ENCODE results near the gene UNC13A.
"Not testable (repeated sequence)": the region's sequence is repeated elsewhere in the genome, so short reads cannot be mapped to it uniquely, and the experiment has no call there.

The UNC13A gene

DNA sequence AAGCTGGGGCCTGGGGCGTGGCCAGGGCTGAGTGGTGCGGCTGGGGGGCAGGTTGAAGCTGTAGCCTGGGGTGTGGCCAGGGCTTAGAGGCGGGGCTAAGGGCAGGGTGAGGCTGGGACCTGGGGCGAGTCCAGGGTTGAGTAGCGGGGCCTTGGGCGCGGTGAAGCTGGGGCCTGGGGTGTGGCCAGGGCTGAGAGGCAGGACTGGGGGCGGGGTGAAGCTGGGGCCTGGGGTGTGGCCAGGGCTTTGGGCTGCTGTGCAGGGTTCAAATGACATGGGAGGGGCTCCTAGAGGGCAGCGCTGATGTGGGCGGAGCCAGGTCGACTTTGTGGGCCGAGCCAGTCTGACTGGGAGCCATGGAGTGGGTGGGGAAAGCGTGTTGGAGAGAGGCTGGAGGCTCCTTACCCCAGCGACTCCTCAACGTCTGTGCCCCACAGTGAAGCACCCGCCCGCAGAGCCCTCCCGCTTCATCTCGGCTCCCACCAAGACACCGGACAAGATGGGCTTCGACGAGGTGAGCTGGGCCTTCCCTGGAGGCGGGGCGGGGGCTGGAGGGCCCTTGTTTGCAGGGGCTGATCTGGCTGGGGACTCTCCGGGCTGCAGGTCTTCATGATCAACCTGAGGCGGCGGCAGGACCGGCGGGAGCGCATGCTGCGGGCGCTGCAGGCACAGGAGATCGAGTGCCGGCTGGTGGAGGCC, 111.2 kb downstream of the UNC13A start:
- CTCF ChIA-PET, result interaction anchor here (0.9 to 6.1 kb wide), 3 partner anchors 29 to 83 kb away, joined by 3 to 58 read pairs (median 6); no protein-coding TSS in a partner anchor
- DNase-seq (ENCODE audit: extremely low spot score), result peak; percentile 19
- TF ChIP-seq, protein P1, sequence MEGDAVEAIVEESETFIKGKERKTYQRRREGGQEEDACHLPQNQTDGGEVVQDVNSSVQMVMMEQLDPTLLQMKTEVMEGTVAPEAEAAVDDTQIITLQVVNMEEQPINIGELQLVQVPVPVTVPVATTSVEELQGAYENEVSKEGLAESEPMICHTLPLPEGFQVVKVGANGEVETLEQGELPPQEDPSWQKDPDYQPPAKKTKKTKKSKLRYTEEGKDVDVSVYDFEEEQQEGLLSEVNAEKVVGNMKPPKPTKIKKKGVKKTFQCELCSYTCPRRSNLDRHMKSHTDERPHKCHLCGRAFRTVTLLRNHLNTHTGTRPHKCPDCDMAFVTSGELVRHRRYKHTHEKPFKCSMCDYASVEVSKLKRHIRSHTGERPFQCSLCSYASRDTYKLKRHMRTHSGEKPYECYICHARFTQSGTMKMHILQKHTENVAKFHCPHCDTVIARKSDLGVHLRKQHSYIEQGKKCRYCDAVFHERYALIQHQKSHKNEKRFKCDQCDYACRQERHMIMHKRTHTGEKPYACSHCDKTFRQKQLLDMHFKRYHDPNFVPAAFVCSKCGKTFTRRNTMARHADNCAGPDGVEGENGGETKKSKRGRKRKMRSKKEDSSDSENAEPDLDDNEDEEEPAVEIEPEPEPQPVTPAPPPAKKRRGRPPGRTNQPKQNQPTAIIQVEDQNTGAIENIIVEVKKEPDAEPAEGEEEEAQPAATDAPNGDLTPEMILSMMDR (IDR thresholded peaks at IDR 0.05; ENCODE audit: control extremely low read depth, extremely low read depth, low read depth, missing control alignments), result no peak
- POLR2A ChIA-PET, result no interaction called here

DNA sequence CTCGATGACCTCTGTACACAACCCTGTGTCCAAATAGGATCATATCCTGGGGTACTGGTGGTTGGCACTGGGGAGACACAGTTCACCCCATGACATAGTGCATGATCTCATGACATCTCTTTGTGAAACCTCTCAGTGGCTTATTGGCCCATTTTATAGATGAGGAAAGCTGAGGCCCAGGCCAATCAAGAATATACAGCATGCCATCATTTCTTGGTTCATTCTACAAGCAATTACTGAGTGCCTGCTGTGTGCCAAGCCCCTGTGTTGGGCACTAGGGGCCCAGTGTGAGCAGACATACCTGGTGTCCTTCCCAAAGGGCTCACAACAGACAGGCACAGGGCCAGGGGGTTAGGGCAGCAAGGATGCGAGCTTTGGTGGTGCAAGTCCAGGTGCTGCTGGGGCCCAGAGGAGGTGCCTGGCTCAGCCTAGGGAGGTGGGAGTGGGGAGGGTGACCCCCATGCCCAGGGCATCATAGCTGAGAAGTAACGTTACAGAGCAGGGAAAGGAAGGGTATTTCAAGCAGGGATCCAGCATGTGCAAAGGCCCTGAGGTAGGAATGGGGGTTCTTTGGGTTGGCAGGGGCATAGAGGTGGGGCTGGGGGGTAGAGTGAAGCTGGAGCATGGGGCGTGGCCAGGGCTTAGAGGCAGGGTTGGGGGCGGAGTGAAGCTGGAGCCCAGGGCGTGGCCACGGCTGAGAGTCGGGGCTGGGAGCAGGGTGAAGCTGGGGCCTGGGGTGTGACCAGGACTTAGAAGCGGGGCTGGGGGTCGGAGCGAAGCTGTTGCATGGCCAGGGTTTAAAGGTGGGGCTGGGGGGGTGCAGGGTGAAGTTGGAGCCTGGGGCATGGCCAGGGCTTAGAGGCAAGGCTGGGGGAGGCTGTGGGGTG, 112.0 kb downstream of the UNC13A start:
- TF ChIP-seq, protein P1 (IDR thresholded peaks at IDR 0.05; ENCODE audit: control extremely low read depth, extremely low read depth, low read depth, missing control alignments), result no peak
- CTCF ChIA-PET, result interaction anchor here (0.9 to 6.1 kb wide), 6 partner anchors 30 to 190 kb away, joined by 3 to 58 read pairs (median 4); no protein-coding TSS in a partner anchor
- POLR2A ChIA-PET, result no interaction called here
- DNase-seq (ENCODE audit: extremely low spot score), result peak; percentile 6

DNA sequence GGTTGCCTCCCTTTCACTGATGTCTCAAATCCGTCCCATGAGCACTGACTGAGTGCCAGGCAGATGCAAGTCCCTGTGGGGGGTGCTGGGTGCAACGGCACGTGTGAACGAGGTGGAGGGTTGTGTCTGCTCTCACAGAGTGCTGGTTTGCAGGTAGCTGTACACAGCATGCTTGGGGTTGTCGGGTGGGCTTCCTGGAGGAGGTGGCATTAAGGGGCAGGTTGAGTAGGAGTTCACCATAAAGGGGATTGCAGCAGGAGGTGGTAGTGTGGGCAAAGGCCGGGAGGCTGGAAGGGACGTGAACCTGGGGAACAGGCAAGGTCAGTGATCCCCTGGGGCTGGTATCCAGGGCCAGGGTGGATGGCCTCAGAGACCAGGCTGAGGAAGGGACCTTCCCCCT, 115.5 kb downstream of the UNC13A start:
- CTCF ChIA-PET, result interaction anchor here (1.1 to 6.1 kb wide), 13 partner anchors 7 to 204 kb away, joined by 3 to 58 read pairs (median 7); partner anchors contain the start of gene PGLS
- no peak for DNase-seq (ENCODE audit: extremely low spot score)
- TF ChIP-seq, protein P1 (IDR thresholded peaks at IDR 0.05; ENCODE audit: control extremely low read depth, extremely low read depth, low read depth, missing control alignments), result no peak
- POLR2A ChIA-PET, result no interaction called here

DNA sequence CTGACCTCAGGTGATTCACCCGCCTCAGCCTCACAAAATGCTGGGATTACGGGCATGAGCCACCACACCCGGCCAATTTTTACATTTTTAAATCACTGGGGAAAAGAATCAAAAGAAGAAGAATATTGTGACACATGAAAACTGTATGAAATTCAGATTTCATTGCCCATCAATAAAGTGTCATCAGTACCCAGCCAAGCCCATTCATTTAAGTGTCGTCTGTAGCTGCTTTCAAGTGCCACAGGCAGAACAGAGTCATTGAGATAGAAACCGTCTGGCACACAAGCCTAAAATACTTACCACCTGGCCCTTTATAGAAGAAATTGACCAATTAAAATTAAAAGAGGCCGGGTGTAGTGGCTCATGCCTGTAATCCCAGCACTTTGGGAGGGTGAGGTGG, 117.4 kb downstream of the UNC13A start:
- no peak for DNase-seq (ENCODE audit: extremely low spot score)
- TF ChIP-seq, protein P1 (IDR thresholded peaks at IDR 0.05; ENCODE audit: control extremely low read depth, extremely low read depth, low read depth, missing control alignments), result no peak
- ChIA-PET CTCF (interaction anchor here (1.0 to 2.0 kb wide), 2 partner anchors 40 to 75 kb away, joined by 3 to 6 read pairs; no protein-coding TSS in a partner anchor), POLR2A (no interaction called here)

DNA sequence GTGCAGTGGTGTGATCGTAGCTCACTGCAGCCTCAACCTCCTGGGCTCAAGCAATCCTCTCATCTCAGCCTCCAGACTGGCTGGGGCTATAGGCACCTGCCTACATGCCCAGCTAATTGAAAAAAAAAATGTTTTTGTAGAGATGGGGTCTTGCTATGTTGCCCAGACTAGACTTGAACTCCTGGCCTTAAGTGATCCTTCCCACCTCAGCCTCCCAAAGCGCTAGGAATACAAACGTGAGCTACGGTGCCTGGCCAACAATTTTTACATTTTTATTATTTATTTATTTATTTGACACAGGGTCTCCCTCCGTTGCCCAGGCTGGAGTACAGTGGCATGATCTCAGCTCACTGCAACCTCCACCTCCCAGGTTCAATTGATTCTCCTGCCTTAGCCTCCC, 117.9 kb downstream of the UNC13A start:
- ChIA-PET POLR2A (interaction anchor here (0.6 kb wide), 1 partner anchor 460 kb away, joined by 3 read pairs; no protein-coding TSS in a partner anchor), CTCF (interaction anchor here (1.0 to 2.0 kb wide), 2 partner anchors 40 to 74 kb away, joined by 3 to 6 read pairs; no protein-coding TSS in a partner anchor)
- not testable (repeated sequence) for DNase-seq (ENCODE audit: extremely low spot score)

DNA sequence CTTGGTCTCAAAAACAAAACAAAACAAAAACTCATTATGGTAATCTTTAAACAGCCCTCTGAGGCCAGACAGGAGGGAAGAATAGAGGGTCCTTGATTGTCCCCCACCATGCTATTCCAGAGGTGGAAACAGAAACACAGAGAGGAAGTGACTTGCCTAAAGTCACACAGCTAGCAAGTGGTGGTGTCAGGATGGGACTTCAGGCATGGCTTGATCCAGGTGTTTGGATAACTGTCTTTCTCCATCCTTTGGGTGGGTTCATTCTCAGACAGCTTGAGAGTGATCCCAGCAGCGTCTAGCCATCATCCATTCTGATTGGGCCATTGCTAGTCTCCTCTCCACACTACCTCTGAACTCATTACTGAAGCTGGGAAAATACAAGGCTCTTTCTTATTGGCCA, 120.2 kb downstream of the UNC13A start:
- CTCF ChIA-PET, result interaction anchor here (2.7 kb wide), 1 partner anchor 72 kb away, joined by 7 read pairs; no protein-coding TSS in a partner anchor
- POLR2A ChIA-PET, result interaction anchor here (0.6 kb wide), 1 partner anchor 11 kb away, joined by 5 read pairs; no protein-coding TSS in a partner anchor
- no peak for DNase-seq (ENCODE audit: extremely low spot score)
- TF ChIP-seq, protein P1 (IDR thresholded peaks at IDR 0.05; ENCODE audit: control extremely low read depth, extremely low read depth, low read depth, missing control alignments), result no peak
